Measurements from ENCODE around the gene SYT8. TPM values are rescaled to one million over a fixed set of nuclear protein-coding genes. Genes with fewer than 3 reads are reported as not detected.

The SYT8 gene
- total and polyA plus RNA-seq, 2 of the 8 experiments (the other 6 are each of a cell fraction or from before 2014, with no cell fraction given) = not detected

- Histone ChIP-seq H3K79me1 (ENCODE audit: low read depth, low read length) (no peaks in the 10 kb centered on the region), H2AFZ (ENCODE audit: low read length) (no peak overlapping the region), H3K56ac (replicated peaks; ENCODE audit: insufficient read length, low read depth, low read length) (no peak overlapping the region), H2BK120ac (replicated peaks; ENCODE audit: low read depth, low read length) (no peak overlapping the region), H4K20me1 (replicated peaks in 1 of 2; ENCODE audit: control insufficient read depth in 1 of 2, insufficient read depth in 2 of 2, low read length in 2 of 2) (peaks cover 0 to 8% of the 10 kb centered on the region in 2 experiments), H3K23ac (ENCODE audit: insufficient read length) (no peak overlapping the region), H3K4me1 (replicated peaks in 1 of 4; ENCODE audit: control insufficient read depth in 3 of 4, insufficient read depth in 4 of 4, low read length in 3 of 4) (no peaks in the 10 kb centered on the region), H3K79me2 (ENCODE audit: control insufficient read depth in 1 of 2, insufficient read depth in 2 of 2, low read length in 2 of 2) (no peaks in the 10 kb centered on the region), H3K27me3 (replicated peaks in 1 of 4; ENCODE audit: control insufficient read depth in 3 of 4, extremely low read depth in 1 of 4, insufficient read depth in 3 of 4, low read length in 3 of 4) (no peaks in the 10 kb centered on the region; a peak in 1 of 7 replicates), H2BK20ac (ENCODE audit: low read length) (no peak overlapping the region), H4K91ac (replicated peaks; ENCODE audit: insufficient read length, low read length) (no peak overlapping the region), H2AK5ac (ENCODE audit: low read depth, low read length) (no peak overlapping the region), H4K8ac (ENCODE audit: extremely low read depth, insufficient read depth, low read length) (no peak overlapping the region), H3K36me3 (ENCODE audit: control insufficient read depth in 2 of 4, insufficient read depth in 4 of 4, low read length in 3 of 4) (no peaks in the 10 kb centered on the region), H4K5ac (ENCODE audit: insufficient read length, low read depth, low read length) (no peak overlapping the region), H3K4me2 (ENCODE audit: insufficient read depth in 1 of 2, low read depth in 2 of 2, low read length in 2 of 2) (no peak overlapping the region), H3K9ac (replicated peaks in 1 of 4; ENCODE audit: extremely low read depth in 1 of 4, low read depth in 3 of 4, low read length in 3 of 4) (no peak overlapping the region), H3K18ac (ENCODE audit: extremely low read depth, low read length) (no peak overlapping the region), H3K4me3 (ENCODE audit: extremely low read depth in 1 of 4, insufficient read depth in 2 of 4, low read depth in 3 of 4, low read length in 4 of 4) (no peak overlapping the region), H2BK15ac (ENCODE audit: low read length) (no peak overlapping the region), H2BK5ac (ENCODE audit: low read depth, low read length) (no peak overlapping the region), H3K23me2 (ENCODE audit: low read depth, low read length) (peaks cover 8% of the 10 kb centered on the region; the same call in 1 of the 2 replicates), H2BK12ac (ENCODE audit: low read depth, low read length) (no peak overlapping the region), H3K27ac (ENCODE audit: low read depth, low read length) (no peak overlapping the region), H3K14ac (ENCODE audit: insufficient read length) (no peak overlapping the region), H3K9me3 (ENCODE audit: insufficient read depth in 2 of 2, low read depth in 1 of 2, low read length in 1 of 2) (peaks cover 0 to 7% of the 10 kb centered on the region in 2 experiments; a peak in 2 of 4 replicates), H3K4ac (replicated peaks; ENCODE audit: insufficient read length, low read depth, low read length) (no peak overlapping the region)
- DNase-seq (ENCODE audit: low read depth in 1 of 2, low spot score in 2 of 2) = no peak
- CTCF ChIA-PET (ENCODE audit: partially characterized antibody) = interaction anchor here (4.9 to 5.1 kb wide), 2 partner anchors 14 to 125 kb away, joined by 25 to 44 read pairs; partner anchors contain the start of gene SYT8
- no peak for FAIRE-seq
- no peak for TF ChIP-seq NANOG (IDR thresholded peaks at IDR 0.05; ENCODE audit: insufficient read depth, low read depth, low read length, poor library complexity, severe bottlenecking)
- 46% methylated on average over 3 of the region's 3 CpGs; no CpG with 5 or more reads in 1 of the 2 experiments for WGBS, 2 experiments (ENCODE audit: extremely low coverage in 1 of 2, insufficient coverage in 1 of 2, insufficient read length in 1 of 2, insufficient replicate concordance in 2 of 2, low coverage in 1 of 2, low lambda C conversion rate in 2 of 2, missing lambda C conversion rate in 1 of 2)
- POLR2A ChIA-PET (ENCODE audit: partially characterized antibody) = no interaction called here
Measured at GRCh38 chr11:1819074-1819473, 15.7 kb upstream of the SYT8 start.
